Peyer's patch (tissue), 4 donors: Measurements from ENCODE around the gene CCDC66.

Experiments used
- CTCF ChIP-seq, 6 experiments: fragments of 450-650 bp in 4 of 6; fragments of 200-600 bp in 2 of 6; sonication (generic) in 1 of 6; IDR thresholded peaks; one replicate each; pipeline ENCODE4 v1.5.1; 2017 to 2019; ENCODE audit warnings: antibody characterized with exemption in 6 of 6, mild to moderate bottlenecking in 3 of 6, moderate library complexity in 1 of 6
- POLR2A ChIP-seq, 2 donors: fragments of 450-650 bp; IDR thresholded peaks; one replicate each; pipeline ENCODE4 v1.5.1; 2017; ENCODE audit warnings: antibody characterized with exemption in 2 of 2, mild to moderate bottlenecking in 2 of 2, moderate library complexity in 2 of 2

- no peak for TF ChIP-seq CTCF (IDR thresholded peaks at IDR 0.05)
- no peak for TF ChIP-seq POLR2A (IDR thresholded peaks at IDR 0.05)
Measured at GRCh38 chr3:56536735-56537134, 20.2 kb upstream of the CCDC66 start.
